HG03175 (cell line): ENCODE results near the gene CCDC63.

Source experiments
- ATAC-seq: cut with Tn5 transposase; IDR thresholded peaks from one replicate; pipeline ENCODE4 v1.9.1; 2021; ENCODE audit warnings: mild to moderate bottlenecking, moderate library complexity; ENCODE audit not compliant: unreplicated experiment

CCDC63 gene

GRCh38 chr12:110846615-110847566 is at the start of gene CCDC63:
TSS of gene CCDC63 (plus strand) at chr12:110846987. CDS start at chr12:110852955, 5,968 bp downstream.
- ATAC-seq = no peak

- ATAC-seq = no peak
Observed at GRCh38 chr12:110798461-110798860, 48.3 kb upstream of the CCDC63 start.

- no peak for ATAC-seq
Observed at GRCh38 chr12:110802489-110802888, 44.3 kb upstream of the CCDC63 start.

- no peak for ATAC-seq
Observed at GRCh38 chr12:110804406-110804805, 42.4 kb upstream of the CCDC63 start.

GRCh38 chr12:110807640-110808039 is 39.1 kb upstream of the CCDC63 start:
- no peak for ATAC-seq

- ATAC-seq = no peak
Observed at GRCh38 chr12:110809149-110809548, 37.6 kb upstream of the CCDC63 start.

GRCh38 chr12:110811972-110812371 is 34.8 kb upstream of the CCDC63 start:
- no peak for ATAC-seq

GRCh38 chr12:110813285-110813684 is 33.5 kb upstream of the CCDC63 start:
- ATAC-seq = no peak

- ATAC-seq = no peak
Observed at GRCh38 chr12:110813756-110814155, 33.0 kb upstream of the CCDC63 start.

GRCh38 chr12:110816248-110816647 is 30.5 kb upstream of the CCDC63 start:
- ATAC-seq = no peak

GRCh38 chr12:110816779-110817178 is 30.0 kb upstream of the CCDC63 start:
- no peak for ATAC-seq

GRCh38 chr12:110818511-110818910 is 28.3 kb upstream of the CCDC63 start:
- no peak for ATAC-seq

GRCh38 chr12:110819150-110819549 is 27.6 kb upstream of the CCDC63 start:
- ATAC-seq = no peak

GRCh38 chr12:110819646-110820045 is 27.1 kb upstream of the CCDC63 start:
- no peak for ATAC-seq

- ATAC-seq = no peak
Observed at GRCh38 chr12:110821917-110822316, 24.9 kb upstream of the CCDC63 start.

GRCh38 chr12:110822821-110823415 is 23.9 kb upstream of the CCDC63 start:
- ATAC-seq = no peak

- ATAC-seq = no peak
Observed at GRCh38 chr12:110824342-110824741, 22.4 kb upstream of the CCDC63 start.

GRCh38 chr12:110825530-110825929 is 21.3 kb upstream of the CCDC63 start:
- no peak for ATAC-seq

- ATAC-seq = peak; percentile 72
Observed at GRCh38 chr12:110826592-110827200, 20.1 kb upstream of the CCDC63 start.

GRCh38 chr12:110829308-110829707 is 17.5 kb upstream of the CCDC63 start:
- no peak for ATAC-seq

- no peak for ATAC-seq
Observed at GRCh38 chr12:110836291-110836690, 10.5 kb upstream of the CCDC63 start.

GRCh38 chr12:110841007-110841406 is 5.8 kb upstream of the CCDC63 start:
- no peak for ATAC-seq
